Adrenal gland (tissue), 5 donors: ENCODE data around the gene PRDM11.

Experiments used
- POLR2A ChIP-seq, 2 donors: fragments of 450-650 bp; IDR thresholded peaks; one replicate each; pipeline ENCODE4 v1.6.1; 2017; ENCODE audit warnings: antibody characterized with exemption in 2 of 2, mild to moderate bottlenecking in 2 of 2, moderate library complexity in 1 of 2
- TF ChIP-seq, protein P1 (sequence below), 6 experiments: fragments of 450-650 bp in 4 of 6; fragments of 200-600 bp in 2 of 6; sonication (generic) in 1 of 6; IDR thresholded peaks; 1 replicate in 5 of 6; 2 replicates in 1 of 6; pipeline versions ENCODE4 v1.5.1 to v1.8.0; 2016 to 2021; ENCODE audit warnings: antibody characterized with exemption in 6 of 6, mild to moderate bottlenecking in 2 of 6, moderate library complexity in 1 of 6
- donor health status: DM: no; HTN: no; CAD: no.

DNA sequence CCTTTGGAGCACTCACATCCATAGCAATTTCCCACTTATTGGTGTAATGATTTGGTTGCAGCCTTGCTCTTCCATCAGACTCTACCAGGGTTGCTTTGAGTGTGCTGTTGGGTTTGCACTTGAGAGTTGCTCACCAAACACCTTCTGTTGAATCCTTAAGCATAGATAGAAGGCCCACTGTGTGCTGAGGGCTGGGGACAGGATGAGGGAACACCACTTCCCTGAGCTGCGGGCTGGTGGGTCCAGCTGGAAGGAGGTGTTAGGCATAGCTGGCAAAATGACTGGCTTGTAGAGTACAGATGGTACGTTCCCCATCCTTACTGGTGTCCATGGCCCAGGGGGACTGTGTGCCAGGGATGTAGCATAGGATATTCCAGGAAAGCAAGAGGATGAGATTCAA is 3.9 kb downstream of the PRDM11 start:
- TF ChIP-seq, protein P1, sequence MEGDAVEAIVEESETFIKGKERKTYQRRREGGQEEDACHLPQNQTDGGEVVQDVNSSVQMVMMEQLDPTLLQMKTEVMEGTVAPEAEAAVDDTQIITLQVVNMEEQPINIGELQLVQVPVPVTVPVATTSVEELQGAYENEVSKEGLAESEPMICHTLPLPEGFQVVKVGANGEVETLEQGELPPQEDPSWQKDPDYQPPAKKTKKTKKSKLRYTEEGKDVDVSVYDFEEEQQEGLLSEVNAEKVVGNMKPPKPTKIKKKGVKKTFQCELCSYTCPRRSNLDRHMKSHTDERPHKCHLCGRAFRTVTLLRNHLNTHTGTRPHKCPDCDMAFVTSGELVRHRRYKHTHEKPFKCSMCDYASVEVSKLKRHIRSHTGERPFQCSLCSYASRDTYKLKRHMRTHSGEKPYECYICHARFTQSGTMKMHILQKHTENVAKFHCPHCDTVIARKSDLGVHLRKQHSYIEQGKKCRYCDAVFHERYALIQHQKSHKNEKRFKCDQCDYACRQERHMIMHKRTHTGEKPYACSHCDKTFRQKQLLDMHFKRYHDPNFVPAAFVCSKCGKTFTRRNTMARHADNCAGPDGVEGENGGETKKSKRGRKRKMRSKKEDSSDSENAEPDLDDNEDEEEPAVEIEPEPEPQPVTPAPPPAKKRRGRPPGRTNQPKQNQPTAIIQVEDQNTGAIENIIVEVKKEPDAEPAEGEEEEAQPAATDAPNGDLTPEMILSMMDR (IDR thresholded peaks at IDR 0.05) = no peak
- no peak for TF ChIP-seq POLR2A (IDR thresholded peaks at IDR 0.05)
